ENCODE results near the gene IL17RD.

GRCh38 chr3:57062101-57062631 is 103.0 kb downstream of the IL17RD start:
- TF ChIP-seq CTCF (conservative IDR thresholded peaks at IDR 0.05) (no peak), EZH2 (IDR thresholded peaks at IDR 0.05; ENCODE audit: low read depth) (no peak)
